NCI-H2227 treated with DMSO at 0.1 percent for 48 hours (cell line): Measurements from ENCODE around the gene CACNA1C.
"Not testable (repeated sequence)": the region's sequence is repeated elsewhere in the genome, so short reads cannot be mapped to it uniquely, and the experiment has no call there.

Experiments used
- DNase-seq: peaks from one replicate; lab custom pipeline; 2025; lab: John Stamatoyannopoulos, UW

The CACNA1C gene

GRCh38 chr12:2112401-2112800 is 59.6 kb downstream of the CACNA1C start:
- no peak for DNase-seq

- DNase-seq, result no peak
Observed at GRCh38 chr12:2113119-2113912, 60.5 kb downstream of the CACNA1C start.

- DNase-seq, result no peak
Observed at GRCh38 chr12:2114071-2114470, 61.3 kb downstream of the CACNA1C start.

GRCh38 chr12:2115101-2115845 is 62.5 kb downstream of the CACNA1C start:
- DNase-seq, result no peak

GRCh38 chr12:2117541-2117940 is 64.8 kb downstream of the CACNA1C start:
- DNase-seq, result no peak

- DNase-seq, result no peak
Observed at GRCh38 chr12:2118061-2118460, 65.3 kb downstream of the CACNA1C start.

- DNase-seq, result no peak
Observed at GRCh38 chr12:2118481-2119255, 65.9 kb downstream of the CACNA1C start.

GRCh38 chr12:2119266-2119665 is 66.5 kb downstream of the CACNA1C start:
- DNase-seq, result no peak

GRCh38 chr12:2120982-2121758 is 68.4 kb downstream of the CACNA1C start:
- no peak for DNase-seq

- DNase-seq, result no peak
Observed at GRCh38 chr12:2124466-2125023, 71.8 kb downstream of the CACNA1C start.

GRCh38 chr12:2125651-2126522 is 73.1 kb downstream of the CACNA1C start:
- no peak for DNase-seq

- DNase-seq, result no peak
Observed at GRCh38 chr12:2126676-2127406, 74.1 kb downstream of the CACNA1C start.

GRCh38 chr12:2129076-2129475 is 76.3 kb downstream of the CACNA1C start:
- no peak for DNase-seq

- not testable (repeated sequence) for DNase-seq
Observed at GRCh38 chr12:2135661-2136418, 83.1 kb downstream of the CACNA1C start.

- DNase-seq, result no peak
Observed at GRCh38 chr12:2136901-2137300, 84.1 kb downstream of the CACNA1C start.

- no peak for DNase-seq
Observed at GRCh38 chr12:2137711-2138110, 84.9 kb downstream of the CACNA1C start.

GRCh38 chr12:2138294-2138693 is 85.5 kb downstream of the CACNA1C start:
- no peak for DNase-seq

GRCh38 chr12:2138871-2139308 is 86.1 kb downstream of the CACNA1C start:
- DNase-seq, result no peak

GRCh38 chr12:2139651-2140050 is 86.9 kb downstream of the CACNA1C start:
- DNase-seq, result no peak
